Psoas muscle (tissue), 8 donors: ENCODE measurements around the gene TMEM266. TPM values are rescaled to one million over a fixed set of nuclear protein-coding genes. Genes with fewer than 3 reads are reported as not detected.

ENCODE experiments used
- ATAC-seq, 4 donors: fragments of 200-7000 bp; cut with Tn5 transposase; one replicate each; pipeline ENCODE4 v1.9.1; 2020; ENCODE audit warnings: moderate library complexity in 3 of 4, mild to moderate bottlenecking in 2 of 4
- DNase-seq, 2 donors: peaks; one replicate each; pipeline ENCODE4 v3.0.0-alpha.2; 2020
- H3K27ac ChIP-seq: fragments of 200-600 bp; one replicate; pipeline ENCODE4 v1.8.0; 2022
- H3K27me3 ChIP-seq, 3 donors: fragments of 200-600 bp in 1 of 3; one replicate each; pipeline versions ENCODE4 v1.6.1 to v1.8.0; 2013 to 2022; ENCODE audit warnings: low read length in 2 of 3, mild to moderate bottlenecking in 2 of 3, moderate library complexity in 1 of 3; ENCODE audit not compliant: insufficient read depth in 3 of 3
- H3K36me3 ChIP-seq, 2 donors: fragments of 200-600 bp in 1 of 2; one replicate each; pipeline versions ENCODE4 v1.6.1 to v1.8.0; 2013 to 2022; ENCODE audit warnings: low read depth in 1 of 2, mild to moderate bottlenecking in 1 of 2, moderate library complexity in 1 of 2; ENCODE audit not compliant: insufficient read depth in 1 of 2
- H3K4me1 ChIP-seq: fragments of 200-600 bp; one replicate; pipeline ENCODE4 v1.8.0; 2022
- H3K4me3 ChIP-seq: fragments of 200-600 bp; one replicate; pipeline ENCODE4 v1.8.0; 2022; ENCODE audit warnings: mild to moderate bottlenecking
- H3K9me3 ChIP-seq: fragments of 200-600 bp; one replicate; pipeline ENCODE4 v1.8.0; 2022
- WGBS, 3 donors: extraction: QIAGEN DNeasy Blood & Tissue Kit; methylation state at CpG; one replicate each; pipeline versions ENCODE4 v1.1.6 to v1.1.7; 2013; 5-methylcytosine and 5-hydroxymethylcytosine counted together
- intact Hi-C, 2 donors: fragments of 100-400 bp; cut with DNase I; formaldehyde crosslinking; loops; one replicate each; pipeline versions ENCODE4 v1.11.0 to v1.14.2; 2022
- polyA plus RNA-seq, 3 donors: library from polyadenylated mRNA; stranded (reverse); fragments of 200-250 nt; gene quantifications; one replicate each; pipeline ENCODE4 v1.2.3, GENCODE V29; 2013
- total RNA-seq, 4 donors: library from RNA; stranded (reverse); fragmentation: NEBNext Ultra II Directional in 2 of 4; extraction: Animal tissue kit (Norgen Biotek cat#: 25700) in 2 of 4; gene quantifications; one replicate each; pipeline versions ENCODE4 v1.2.1 to v1.2.4, GENCODE V29; 2021 to 2023
- TF ChIP-seq, protein P1 (sequence below): fragments of 200-600 bp; IDR thresholded peaks from one replicate; pipeline ENCODE4 v1.8.0; 2022; ENCODE audit warnings: antibody characterized with exemption
- donor health status: healthy with polysubstance abuse.
- donor health status: DM: no; HTN: no; CAD: no; lungs with moderate emphysema.
- donor health status: Bipolar disorder and iron deficiency.
- donor health status: healthy.
- donor health status: DM: yes; HTN: yes; CAD: no.
- donor health status: DM: no; HTN: no; CAD: no.
- donor health status: DM: no; HTN: no; CAD: no.
- donor health status: DM: yes; HTN: yes; CAD: no.

Gene TMEM266
- total and polyA plus RNA-seq, 7 donors: 0.87 to 12.1 (median 5.6) TPM

- no peaks in the 10 kb centered on the region for H3K27me3 ChIP-seq
- DNase-seq (no peak), ATAC-seq (no peak)
- no peak overlapping the region for H3K4me3 ChIP-seq
- intact Hi-C loops: no loop called here
- no peak overlapping the region for H3K27ac ChIP-seq
- no peaks in the 10 kb centered on the region for H3K4me1 ChIP-seq
- TF ChIP-seq, protein P1, sequence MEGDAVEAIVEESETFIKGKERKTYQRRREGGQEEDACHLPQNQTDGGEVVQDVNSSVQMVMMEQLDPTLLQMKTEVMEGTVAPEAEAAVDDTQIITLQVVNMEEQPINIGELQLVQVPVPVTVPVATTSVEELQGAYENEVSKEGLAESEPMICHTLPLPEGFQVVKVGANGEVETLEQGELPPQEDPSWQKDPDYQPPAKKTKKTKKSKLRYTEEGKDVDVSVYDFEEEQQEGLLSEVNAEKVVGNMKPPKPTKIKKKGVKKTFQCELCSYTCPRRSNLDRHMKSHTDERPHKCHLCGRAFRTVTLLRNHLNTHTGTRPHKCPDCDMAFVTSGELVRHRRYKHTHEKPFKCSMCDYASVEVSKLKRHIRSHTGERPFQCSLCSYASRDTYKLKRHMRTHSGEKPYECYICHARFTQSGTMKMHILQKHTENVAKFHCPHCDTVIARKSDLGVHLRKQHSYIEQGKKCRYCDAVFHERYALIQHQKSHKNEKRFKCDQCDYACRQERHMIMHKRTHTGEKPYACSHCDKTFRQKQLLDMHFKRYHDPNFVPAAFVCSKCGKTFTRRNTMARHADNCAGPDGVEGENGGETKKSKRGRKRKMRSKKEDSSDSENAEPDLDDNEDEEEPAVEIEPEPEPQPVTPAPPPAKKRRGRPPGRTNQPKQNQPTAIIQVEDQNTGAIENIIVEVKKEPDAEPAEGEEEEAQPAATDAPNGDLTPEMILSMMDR: no peak
- no peaks in the 10 kb centered on the region for H3K9me3 ChIP-seq
- no peaks in the 10 kb centered on the region for H3K36me3 ChIP-seq
Observed at GRCh38 chr15:76123031-76123430, 63.2 kb downstream of the TMEM266 start.

- 77 to 88% (median 78%) methylated on average over 2 of the region's 2 CpGs for WGBS, 3 donors
Observed at GRCh38 chr15:76127169-76127568, 67.4 kb downstream of the TMEM266 start.

DNA sequence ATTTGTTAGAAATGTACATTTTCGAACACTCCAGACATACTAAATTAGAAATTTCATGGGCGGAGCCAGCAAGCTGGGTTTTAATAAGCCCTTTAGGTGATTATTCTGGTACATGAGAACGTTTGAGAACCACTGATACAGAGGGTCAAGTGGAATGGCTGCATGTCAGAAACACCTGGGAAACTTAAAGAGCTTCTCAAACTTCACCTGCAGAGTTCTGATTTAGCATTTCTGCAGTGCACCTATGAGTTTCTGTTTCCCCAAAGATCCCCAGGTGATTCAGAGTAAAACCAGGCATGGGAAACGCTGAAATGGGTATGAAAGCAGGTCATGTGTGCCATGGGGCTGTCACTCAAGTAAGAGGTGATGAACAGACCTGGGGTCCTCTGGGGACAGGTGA is 68.1 kb downstream of the TMEM266 start:
- TF ChIP-seq, protein P1: no peak
- intact Hi-C loops: no loop called here
- Histone ChIP-seq H3K27me3 (no peaks in the 10 kb centered on the region), H3K36me3 (no peaks in the 10 kb centered on the region), H3K9me3 (no peaks in the 10 kb centered on the region), H3K4me1 (no peaks in the 10 kb centered on the region), H3K27ac (no peak overlapping the region), H3K4me3 (no peak overlapping the region)
- 51 to 59% (median 54%) methylated on average over 4 of the region's 4 CpGs for WGBS, 3 donors
- ATAC-seq: no peak
- DNase-seq: no peak

More at GRCh38 chr15:76127169-76127568, 67.4 kb downstream of the TMEM266 start:
- no peaks in the 10 kb centered on the region for H3K9me3 ChIP-seq
- H3K36me3 ChIP-seq: no peaks in the 10 kb centered on the region
- no peak overlapping the region for H3K27ac ChIP-seq
- TF ChIP-seq, protein P1: no peak
- ATAC-seq: no peak
- no peaks in the 10 kb centered on the region for H3K27me3 ChIP-seq
- no peaks in the 10 kb centered on the region for H3K4me1 ChIP-seq
- DNase-seq: no peak
- no peak overlapping the region for H3K4me3 ChIP-seq
- intact Hi-C loops: no loop called here

DNA sequence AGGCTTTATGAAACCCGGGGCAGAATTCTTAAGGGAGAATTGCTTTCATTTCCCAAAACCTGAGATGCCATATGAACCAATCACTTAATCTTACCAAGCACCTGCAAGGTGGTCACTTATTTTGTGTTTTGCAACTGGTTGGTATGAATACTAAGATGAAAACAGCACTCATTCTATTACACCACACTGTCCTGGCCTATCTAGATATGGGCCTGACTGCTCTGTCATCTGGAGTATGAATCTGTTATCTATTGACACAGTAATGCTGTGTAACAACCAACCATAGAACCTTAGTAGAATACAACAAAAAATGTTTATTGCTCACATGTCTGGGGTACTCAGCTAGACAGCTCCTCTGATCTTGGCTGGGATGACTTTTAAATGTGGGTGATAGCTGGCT is 74.8 kb downstream of the TMEM266 start:
- 64 to 81% (median 68%) methylated on average over 1 of the region's 1 CpG for WGBS, 3 donors
- intact Hi-C loops: no loop called here
- H3K9me3 ChIP-seq: no peaks in the 10 kb centered on the region
- H3K27ac ChIP-seq: no peak overlapping the region
- peaks cover 0 to 18% of the 10 kb centered on the region in 2 donors for H3K36me3 ChIP-seq
- TF ChIP-seq, protein P1: no peak
- H3K4me3 ChIP-seq: no peak overlapping the region
- no peak for ATAC-seq
- DNase-seq: no peak
- H3K4me1 ChIP-seq: peaks cover under 1% of the 10 kb centered on the region
- H3K27me3 ChIP-seq: no peaks in the 10 kb centered on the region

DNA sequence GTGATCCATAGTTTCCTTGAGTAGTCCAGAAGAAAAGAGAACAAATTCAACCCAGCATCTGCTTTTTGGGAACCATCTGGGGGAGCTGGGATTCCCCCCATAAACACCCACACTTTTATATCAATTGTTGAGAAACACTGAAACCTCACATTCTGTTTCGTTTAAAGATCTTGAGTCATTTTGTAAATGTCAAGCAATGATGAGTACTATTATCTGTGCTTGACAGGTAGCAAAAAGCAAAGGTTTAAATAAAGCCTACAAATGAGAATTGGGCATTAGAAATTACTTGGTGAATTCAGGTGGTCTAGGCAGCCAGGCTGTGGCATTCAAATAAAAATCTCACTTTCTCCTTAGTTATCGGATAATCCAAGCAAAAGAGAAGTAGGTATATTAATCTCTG is 75.7 kb downstream of the TMEM266 start:
- no peaks in the 10 kb centered on the region for H3K9me3 ChIP-seq
- DNase-seq: no peak
- no peak overlapping the region for H3K4me3 ChIP-seq
- H3K36me3 ChIP-seq: peaks cover 0 to 18% of the 10 kb centered on the region in 2 donors
- H3K27ac ChIP-seq: no peak overlapping the region
- 92 to 96% (median 94%) methylated on average over 2 of the region's 2 CpGs for WGBS, 3 donors
- intact Hi-C loops: no loop called here
- no peak for ATAC-seq
- H3K4me1 ChIP-seq: peaks cover 4% of the 10 kb centered on the region
- H3K27me3 ChIP-seq: no peaks in the 10 kb centered on the region
- TF ChIP-seq, protein P1: no peak
